SK-N-SH treated with all-trans-retinoic acid at 6 μM for 48 hours (cell line): ENCODE results near the gene MAOA.

Experiments
- ATAC-seq: fragments of 200-7000 bp; cut with Tn5 transposase; 3 replicates; pipeline ENCODE4 v1.9.1; 2020; ENCODE audit warnings: mild to moderate bottlenecking, moderate library complexity
- ARNTL ChIP-seq: fragments of 450-650 bp; formaldehyde crosslinking; IDR thresholded peaks from 2 replicates; pipeline ENCODE4 v1.5.0; 2020; ENCODE audit warnings: low read depth, mild to moderate bottlenecking, moderate library complexity, borderline replicate concordance
- BACH2 ChIP-seq: fragments of 250-450 bp; sonication (Bioruptor Pico); IDR thresholded peaks from 2 replicates; pipeline ENCODE4 v1.9.0; 2021; ENCODE audit warnings: mild to moderate bottlenecking, borderline replicate concordance
- CREB5 ChIP-seq: fragments of 250-450 bp; sonication (Bioruptor Pico); IDR thresholded peaks from 2 replicates; pipeline ENCODE4 v1.5.1; 2020; ENCODE audit warnings: low read depth, mild to moderate bottlenecking, moderate library complexity
- CSDC2 ChIP-seq: fragments of 250-450 bp; sonication (Bioruptor Pico); IDR thresholded peaks from 2 replicates; pipeline ENCODE4 v1.5.0; 2020; ENCODE audit warnings: mild to moderate bottlenecking, moderate library complexity
- CSRNP3 ChIP-seq: fragments of 250-450 bp; sonication (Bioruptor Pico); IDR thresholded peaks from 2 replicates; pipeline ENCODE4 v1.5.1; 2021; ENCODE audit warnings: mild to moderate bottlenecking, moderate library complexity
- ESRRG ChIP-seq: fragments of 250-450 bp; sonication (Bioruptor Pico); IDR thresholded peaks from 2 replicates; pipeline ENCODE4 v1.6.1; 2021; ENCODE audit warnings: mild to moderate bottlenecking
- GLIS3 ChIP-seq: fragments of 250-450 bp; sonication (Bioruptor Pico); IDR thresholded peaks from 2 replicates; pipeline ENCODE4 v1.5.0; 2020; ENCODE audit warnings: mild to moderate bottlenecking, moderate library complexity
- ISL1 ChIP-seq: fragments of 250-450 bp; sonication (Bioruptor Pico); IDR thresholded peaks from 2 replicates; pipeline ENCODE4 v2.1.2; 2022; ENCODE audit warnings: mild to moderate bottlenecking, moderate library complexity
- OSR1 ChIP-seq: fragments of 250-450 bp; sonication (Bioruptor Pico); IDR thresholded peaks from 2 replicates; pipeline ENCODE4 v1.8.0; 2022; ENCODE audit warnings: moderate library complexity, mild to moderate bottlenecking, inconsistent platforms
- PPARA ChIP-seq: fragments of 250-450 bp; sonication (Bioruptor Pico); IDR thresholded peaks from 2 replicates; pipeline ENCODE4 v1.5.0; 2020; ENCODE audit warnings: mild to moderate bottlenecking, borderline replicate concordance
- SNAI2 ChIP-seq: fragments of 250-450 bp; sonication (Bioruptor Pico); IDR thresholded peaks from 2 replicates; pipeline ENCODE4 v1.5.0; 2020; ENCODE audit warnings: mild to moderate bottlenecking, moderate library complexity
- TCF4 ChIP-seq: fragments of 250-450 bp; sonication (Bioruptor Pico); IDR thresholded peaks from 2 replicates; pipeline ENCODE4 v1.8.0; 2021; ENCODE audit warnings: mild to moderate bottlenecking, moderate library complexity, borderline replicate concordance
- TOX ChIP-seq: fragments of 250-450 bp; sonication (Bioruptor Pico); IDR thresholded peaks from 2 replicates; pipeline ENCODE4 v1.8.0; 2021; ENCODE audit warnings: mild to moderate bottlenecking, moderate library complexity, borderline replicate concordance
- TSHZ2 ChIP-seq: fragments of 250-450 bp; sonication (Bioruptor Pico); IDR thresholded peaks from 2 replicates; pipeline ENCODE4 v1.5.0; 2020; ENCODE audit warnings: mild to moderate bottlenecking, moderate library complexity
- ZFP3 ChIP-seq: fragments of 250-450 bp; sonication (Bioruptor Pico); IDR thresholded peaks from 2 replicates; pipeline ENCODE4 v1.5.0; 2020; ENCODE audit warnings: mild to moderate bottlenecking, moderate library complexity
- ZNF565 ChIP-seq: fragments of 450-650 bp; formaldehyde crosslinking; conservative IDR thresholded peaks from 2 replicates; pipeline ENCODE4 v1.5.0; 2020; ENCODE audit warnings: low read depth, mild to moderate bottlenecking, moderate library complexity
- ZNF70 ChIP-seq: fragments of 450-650 bp; formaldehyde crosslinking; IDR thresholded peaks from 2 replicates; pipeline ENCODE4 v1.5.0; 2020; ENCODE audit warnings: mild to moderate bottlenecking, moderate library complexity
- ZNF8 ChIP-seq: fragments of 450-650 bp; formaldehyde crosslinking; IDR thresholded peaks from 2 replicates; pipeline ENCODE4 v1.5.0; 2020; ENCODE audit warnings: mild to moderate bottlenecking, moderate library complexity
- TF ChIP-seq, protein P1 (sequence below): fragments of 250-450 bp; sonication (Bioruptor Pico); IDR thresholded peaks from 2 replicates; pipeline ENCODE4 v1.8.0; 2020; ENCODE audit warnings: mild to moderate bottlenecking, moderate library complexity, borderline replicate concordance
- TF ChIP-seq, protein P2 (sequence below): fragments of 250-450 bp; sonication (Bioruptor Pico); IDR thresholded peaks from 2 replicates; pipeline ENCODE4 v1.8.0; 2021; ENCODE audit warnings: low read depth, mild to moderate bottlenecking, moderate library complexity, borderline replicate concordance

Gene MAOA

GRCh38 chrX:43734444-43734843, 78.3 kb downstream of the MAOA start:
- ATAC-seq: no peak
- TF ChIP-seq ZNF565 (CRISPR knock-in tag) (no peak), TOX (CRISPR knock-in tag) (no peak), ZFP3 (CRISPR knock-in tag) (no peak), CSDC2 (CRISPR knock-in tag) (no peak), GLIS3 (CRISPR knock-in tag) (no peak), ISL1 (no peak), ARNTL (CRISPR knock-in tag) (no peak), ZNF70 (CRISPR knock-in tag) (no peak), CREB5 (CRISPR knock-in tag) (no peak), TCF4 (no peak), ZNF8 (CRISPR knock-in tag) (no peak), OSR1 (CRISPR knock-in tag) (no peak), SNAI2 (CRISPR knock-in tag) (no peak)
- TF ChIP-seq, protein P1, sequence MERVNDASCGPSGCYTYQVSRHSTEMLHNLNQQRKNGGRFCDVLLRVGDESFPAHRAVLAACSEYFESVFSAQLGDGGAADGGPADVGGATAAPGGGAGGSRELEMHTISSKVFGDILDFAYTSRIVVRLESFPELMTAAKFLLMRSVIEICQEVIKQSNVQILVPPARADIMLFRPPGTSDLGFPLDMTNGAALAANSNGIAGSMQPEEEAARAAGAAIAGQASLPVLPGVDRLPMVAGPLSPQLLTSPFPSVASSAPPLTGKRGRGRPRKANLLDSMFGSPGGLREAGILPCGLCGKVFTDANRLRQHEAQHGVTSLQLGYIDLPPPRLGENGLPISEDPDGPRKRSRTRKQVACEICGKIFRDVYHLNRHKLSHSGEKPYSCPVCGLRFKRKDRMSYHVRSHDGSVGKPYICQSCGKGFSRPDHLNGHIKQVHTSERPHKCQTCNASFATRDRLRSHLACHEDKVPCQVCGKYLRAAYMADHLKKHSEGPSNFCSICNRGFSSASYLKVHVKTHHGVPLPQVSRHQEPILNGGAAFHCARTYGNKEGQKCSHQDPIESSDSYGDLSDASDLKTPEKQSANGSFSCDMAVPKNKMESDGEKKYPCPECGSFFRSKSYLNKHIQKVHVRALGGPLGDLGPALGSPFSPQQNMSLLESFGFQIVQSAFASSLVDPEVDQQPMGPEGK (CRISPR knock-in tag): no peak

DNA sequence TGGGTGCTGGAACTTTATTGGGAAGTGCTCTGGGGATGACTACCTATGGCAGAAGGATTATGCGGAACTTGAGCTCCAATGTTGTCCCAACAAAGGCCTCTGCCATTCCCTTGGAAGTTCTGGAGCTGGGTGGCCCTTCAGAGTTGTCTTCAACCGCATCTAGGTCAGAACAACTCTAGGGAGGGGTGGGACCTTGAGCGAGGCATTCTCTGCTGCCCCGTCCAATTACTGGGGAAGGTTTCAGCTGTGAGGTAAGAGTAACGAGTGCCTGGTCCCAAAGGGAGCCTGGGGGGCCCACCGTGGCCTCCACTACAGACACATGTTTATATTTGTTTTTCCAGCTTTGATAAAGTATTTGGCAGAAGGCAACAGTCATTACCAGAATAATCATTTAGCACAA, 79.4 kb downstream of the MAOA start:
- ATAC-seq: no peak
- no peak for TF ChIP-seq GLIS3 (CRISPR knock-in tag)
- TF ChIP-seq TCF4: no peak
- TF ChIP-seq, protein P2, sequence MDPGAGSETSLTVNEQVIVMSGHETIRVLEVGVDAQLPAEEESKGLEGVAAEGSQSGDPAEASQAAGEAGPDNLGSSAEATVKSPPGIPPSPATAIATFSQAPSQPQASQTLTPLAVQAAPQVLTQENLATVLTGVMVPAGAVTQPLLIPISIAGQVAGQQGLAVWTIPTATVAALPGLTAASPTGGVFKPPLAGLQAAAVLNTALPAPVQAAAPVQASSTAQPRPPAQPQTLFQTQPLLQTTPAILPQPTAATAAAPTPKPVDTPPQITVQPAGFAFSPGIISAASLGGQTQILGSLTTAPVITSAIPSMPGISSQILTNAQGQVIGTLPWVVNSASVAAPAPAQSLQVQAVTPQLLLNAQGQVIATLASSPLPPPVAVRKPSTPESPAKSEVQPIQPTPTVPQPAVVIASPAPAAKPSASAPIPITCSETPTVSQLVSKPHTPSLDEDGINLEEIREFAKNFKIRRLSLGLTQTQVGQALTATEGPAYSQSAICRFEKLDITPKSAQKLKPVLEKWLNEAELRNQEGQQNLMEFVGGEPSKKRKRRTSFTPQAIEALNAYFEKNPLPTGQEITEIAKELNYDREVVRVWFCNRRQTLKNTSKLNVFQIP (CRISPR knock-in tag): no peak
- TF ChIP-seq CSRNP3 (CRISPR knock-in tag): no peak
- no peak for TF ChIP-seq CSDC2 (CRISPR knock-in tag)
- no peak for TF ChIP-seq ESRRG (CRISPR knock-in tag)
- no peak for TF ChIP-seq ARNTL (CRISPR knock-in tag)
- TF ChIP-seq ZFP3 (CRISPR knock-in tag): no peak
- no peak for TF ChIP-seq ZNF565 (CRISPR knock-in tag)
- TF ChIP-seq CREB5 (CRISPR knock-in tag): no peak
- TF ChIP-seq ZNF70 (CRISPR knock-in tag): no peak
- no peak for TF ChIP-seq BACH2 (CRISPR knock-in tag)
- no peak for TF ChIP-seq PPARA (CRISPR knock-in tag)
- TF ChIP-seq ISL1: no peak
- no peak for TF ChIP-seq OSR1 (CRISPR knock-in tag)
- TF ChIP-seq TSHZ2 (CRISPR knock-in tag): no peak
